ENCODE data around the gene PPRC1.
A peak's percentile ranks its signal among the peaks of the same experiment; 100 is the strongest.

PPRC1 gene

DNA sequence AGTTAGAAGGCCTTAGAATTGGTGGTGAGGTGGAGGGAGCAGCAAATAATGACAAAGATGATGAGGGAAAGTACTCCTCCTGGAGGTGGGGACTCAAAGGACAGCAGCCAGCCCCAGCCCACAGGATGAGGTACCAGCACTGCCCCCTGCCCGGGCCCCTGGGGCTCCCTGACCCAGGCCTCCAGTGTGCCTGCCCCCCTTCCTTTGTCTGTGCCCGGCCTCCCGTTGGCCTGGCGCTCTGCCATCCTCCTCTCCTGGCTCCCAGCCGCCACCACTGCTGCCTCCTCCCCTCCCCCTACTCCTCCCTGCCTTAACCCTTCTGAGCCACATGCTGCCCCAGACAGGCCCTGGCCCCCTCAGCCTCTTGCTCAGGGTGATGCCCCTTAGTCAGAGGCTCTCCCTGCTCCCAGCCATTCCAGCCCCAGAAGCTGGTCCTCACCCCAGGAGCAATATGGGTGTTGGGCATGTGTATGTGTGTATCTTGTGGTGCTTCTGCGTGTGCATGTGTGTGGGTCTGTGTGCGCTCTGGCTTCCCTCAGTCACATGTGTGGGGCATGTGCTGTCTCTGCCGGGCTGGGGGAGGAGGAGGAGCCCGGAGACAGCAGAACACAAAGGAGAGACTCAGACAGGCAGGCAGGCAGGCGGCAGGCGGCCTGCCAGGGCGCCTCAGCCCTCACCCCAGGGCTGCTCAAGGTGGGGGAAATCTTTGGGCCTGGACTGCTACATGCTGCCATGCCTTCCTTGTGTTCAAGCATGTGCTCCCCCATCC is 15.3 kb upstream of the PPRC1 start:
- DNase-seq, result peak; percentile 58 to 65

- peak in 1 of 2 donors; percentile 11 for DNase-seq
Observed at GRCh38 chr10:102118867-102119266, 14.0 kb upstream of the PPRC1 start.

DNA sequence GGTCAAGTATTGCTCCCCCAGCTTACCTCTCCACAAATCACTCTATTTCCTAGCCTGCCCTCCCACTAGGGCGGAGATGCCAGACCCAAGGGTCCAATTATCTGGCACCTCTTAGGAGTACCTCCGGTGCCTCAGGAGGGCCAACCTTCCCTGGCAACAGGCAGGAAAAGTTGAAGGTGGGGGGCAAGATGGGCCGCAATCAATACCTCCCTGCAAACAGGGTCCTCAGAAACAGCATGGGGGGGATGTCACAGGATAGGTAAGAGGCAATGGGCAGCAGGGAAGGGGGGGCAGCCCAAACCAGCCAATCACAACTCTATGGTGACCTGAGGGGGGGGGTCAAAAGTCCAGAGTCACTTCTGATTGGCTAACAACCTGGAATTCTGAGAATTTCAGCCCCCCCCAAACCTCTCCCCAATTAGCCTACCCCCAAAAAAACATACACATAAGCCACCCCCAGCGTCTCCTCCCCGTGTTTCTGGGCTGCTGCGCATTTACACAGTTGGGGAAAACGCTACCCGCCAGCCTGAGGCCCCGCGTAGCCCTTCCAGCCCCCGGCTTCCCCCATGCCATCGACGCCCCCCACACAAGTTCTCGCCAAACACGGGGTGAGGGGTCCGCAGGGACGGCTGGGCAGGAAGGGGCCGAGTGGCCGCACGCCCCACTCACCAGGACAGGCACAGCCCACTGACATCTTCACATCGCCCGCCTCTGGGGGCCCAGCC is 13.3 kb upstream of the PPRC1 start:
- peak; percentile 29 to 39 for DNase-seq

- DNase-seq, result peak; percentile 48 to 55
Observed at GRCh38 chr10:102120142-102120990, 12.5 kb upstream of the PPRC1 start, which contains the start of gene LDB1. TSS of gene LDB1 (minus strand) at chr10:102120368. CDS start at chr10:102120110, 258 bp downstream.

- no peak for DNase-seq
Observed at GRCh38 chr10:102120991-102121738, 11.7 kb upstream of the PPRC1 start.

- no peak for DNase-seq
Observed at GRCh38 chr10:102121739-102122372, 11.0 kb upstream of the PPRC1 start.

DNA sequence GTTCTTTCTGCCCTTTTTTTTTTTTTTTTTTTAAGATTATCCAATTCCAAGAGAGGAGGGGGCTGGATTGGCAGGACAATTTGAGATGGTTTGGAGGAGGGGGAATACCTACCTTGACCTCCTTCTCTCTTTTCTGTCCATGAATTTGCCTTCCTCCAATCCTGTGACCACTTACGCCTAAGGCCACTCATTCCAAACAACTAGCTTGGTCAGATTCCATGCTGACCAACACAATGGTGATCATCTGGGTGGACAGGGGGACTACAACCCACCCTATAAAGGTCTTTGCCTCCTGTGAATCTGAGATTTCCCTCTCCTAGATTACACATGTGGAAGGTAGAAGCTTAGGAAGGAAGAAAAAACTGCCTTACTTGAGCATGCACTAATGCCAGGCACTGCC is 10.4 kb upstream of the PPRC1 start:
- no peak for DNase-seq

DNA sequence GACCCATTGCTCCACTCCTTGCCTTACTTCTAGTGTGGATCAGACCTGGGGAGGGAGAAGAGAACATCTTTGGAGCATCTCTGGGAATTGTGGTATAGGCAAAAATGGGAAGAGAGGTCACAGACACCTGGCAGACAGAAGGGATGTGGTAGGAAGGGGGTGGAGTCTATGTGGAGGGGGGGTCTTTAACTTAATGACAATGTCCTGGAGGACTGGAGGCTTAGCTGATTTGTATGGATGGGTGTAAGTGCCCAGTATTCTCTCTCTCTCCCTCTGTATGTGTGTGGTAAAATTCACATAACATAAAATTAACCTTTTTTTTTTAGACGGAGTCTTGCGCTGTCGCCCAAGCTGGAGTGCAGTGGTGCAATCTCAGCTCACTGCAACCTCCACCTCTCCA is 9.6 kb upstream of the PPRC1 start:
- no peak for DNase-seq

GRCh38 chr10:102131286-102132170 is 1.3 kb upstream of the PPRC1 start:
- no peak for DNase-seq

DNA sequence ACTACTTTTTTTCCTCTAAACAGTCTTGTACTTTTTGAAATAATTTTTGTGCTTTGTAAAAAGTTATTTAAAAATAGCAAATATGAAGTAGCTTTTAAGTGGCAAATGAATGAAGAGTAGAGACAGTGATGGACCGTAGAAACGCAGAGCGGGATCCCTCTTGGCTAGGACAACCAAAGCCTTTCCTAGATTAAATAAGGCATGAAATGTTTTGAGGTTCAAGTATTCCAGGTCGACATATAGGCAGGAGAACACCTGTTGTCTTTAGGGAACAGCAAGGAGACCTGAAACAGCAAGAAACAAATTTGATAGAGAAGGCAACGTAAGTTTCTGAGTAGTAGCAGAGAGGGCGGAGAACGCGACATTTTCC is 662 bp upstream of the PPRC1 start:
- no peak for DNase-seq

GRCh38 chr10:102133373-102134195 is 744 bp downstream of the PPRC1 start:
- DNase-seq, result peak; percentile 71 to 81

DNA sequence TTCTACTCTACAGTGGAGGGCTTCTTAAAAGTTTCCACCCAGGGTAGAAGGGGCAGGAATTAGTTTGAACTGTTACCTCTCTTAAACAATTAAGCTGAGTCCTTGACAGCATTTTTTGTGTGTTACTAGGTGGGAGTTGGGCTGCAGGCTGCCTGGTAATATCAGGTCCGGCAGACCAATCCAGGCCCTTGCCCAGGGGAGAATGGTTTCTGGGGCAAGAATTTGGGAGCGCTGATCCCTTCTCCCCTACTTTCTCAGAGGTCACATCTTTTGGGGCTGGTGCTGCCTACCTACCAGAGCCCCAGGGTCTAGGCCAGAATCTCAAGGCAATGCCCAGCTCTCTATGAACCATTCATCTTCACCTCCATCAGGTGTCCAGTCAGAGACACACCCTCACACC is 1.6 kb downstream of the PPRC1 start:
- DNase-seq, result no peak

DNA sequence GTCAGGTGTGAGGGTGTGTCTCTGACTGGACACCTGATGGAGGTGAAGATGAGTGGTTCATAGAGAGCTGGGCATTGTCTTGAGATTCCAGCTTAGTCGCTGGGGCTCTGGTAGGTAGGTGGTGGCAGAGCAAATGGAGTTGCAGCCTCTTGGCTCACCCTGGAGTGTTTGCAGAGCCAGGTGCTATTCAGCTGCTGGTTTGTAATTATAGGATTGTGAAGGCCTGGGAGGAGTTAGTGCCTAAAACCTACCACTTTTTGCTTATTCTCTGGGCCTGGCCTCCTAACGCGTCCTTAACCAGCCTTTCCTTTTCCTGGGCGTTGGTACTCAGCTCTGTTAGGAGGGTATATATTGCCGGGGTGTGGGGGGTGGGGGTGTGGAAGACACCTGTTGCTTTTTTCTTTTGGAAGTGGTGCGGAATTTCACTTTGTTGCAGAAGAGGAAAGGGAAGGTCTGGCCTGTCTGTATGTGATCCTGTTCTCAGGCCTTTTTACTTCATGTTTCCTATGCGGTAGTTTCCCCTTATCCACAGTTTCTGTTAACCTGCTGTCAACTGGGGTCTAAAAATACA is 3.2 kb downstream of the PPRC1 start:
- no peak for DNase-seq

GRCh38 chr10:102139281-102140110 is 6.7 kb downstream of the PPRC1 start:
- DNase-seq, result no peak

- DNase-seq, result no peak
Observed at GRCh38 chr10:102140218-102140617, 7.4 kb downstream of the PPRC1 start.

- no peak for DNase-seq
Observed at GRCh38 chr10:102140913-102141540, 8.2 kb downstream of the PPRC1 start.

- DNase-seq, result no peak
Observed at GRCh38 chr10:102141583-102142107, 8.8 kb downstream of the PPRC1 start.

DNA sequence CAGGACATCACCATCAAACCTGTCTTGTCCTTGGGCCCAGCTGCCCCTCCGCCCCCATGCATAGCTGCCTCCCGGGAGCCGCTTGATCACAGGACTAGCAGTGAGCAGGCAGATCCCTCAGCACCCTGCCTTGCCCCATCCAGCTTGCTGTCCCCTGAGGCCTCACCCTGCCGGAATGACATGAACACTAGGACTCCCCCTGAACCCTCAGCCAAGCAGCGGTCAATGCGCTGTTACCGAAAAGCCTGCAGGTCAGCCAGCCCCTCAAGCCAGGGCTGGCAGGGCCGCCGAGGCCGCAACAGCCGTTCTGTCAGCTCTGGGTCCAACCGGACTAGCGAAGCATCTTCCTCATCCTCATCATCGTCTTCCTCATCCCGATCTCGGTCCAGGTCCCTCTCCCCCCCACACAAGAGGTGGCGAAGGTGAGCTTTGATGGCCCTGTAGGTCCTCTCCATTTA is 14.2 kb downstream of the PPRC1 start:
- DNase-seq, result no peak
